ENCODE results near the gene TRIM14. TPM values are rescaled to one million over a fixed set of nuclear protein-coding genes. Genes with fewer than 3 reads are reported as not detected.

TRIM14 gene
- total RNA-seq, 1 experiment from 2014 or later = 34.5 TPM

- H3K27ac Mint-ChIP-seq (ENCODE audit: unreplicated experiment) = no peak overlapping the region
- TF ChIP-seq, protein P1, sequence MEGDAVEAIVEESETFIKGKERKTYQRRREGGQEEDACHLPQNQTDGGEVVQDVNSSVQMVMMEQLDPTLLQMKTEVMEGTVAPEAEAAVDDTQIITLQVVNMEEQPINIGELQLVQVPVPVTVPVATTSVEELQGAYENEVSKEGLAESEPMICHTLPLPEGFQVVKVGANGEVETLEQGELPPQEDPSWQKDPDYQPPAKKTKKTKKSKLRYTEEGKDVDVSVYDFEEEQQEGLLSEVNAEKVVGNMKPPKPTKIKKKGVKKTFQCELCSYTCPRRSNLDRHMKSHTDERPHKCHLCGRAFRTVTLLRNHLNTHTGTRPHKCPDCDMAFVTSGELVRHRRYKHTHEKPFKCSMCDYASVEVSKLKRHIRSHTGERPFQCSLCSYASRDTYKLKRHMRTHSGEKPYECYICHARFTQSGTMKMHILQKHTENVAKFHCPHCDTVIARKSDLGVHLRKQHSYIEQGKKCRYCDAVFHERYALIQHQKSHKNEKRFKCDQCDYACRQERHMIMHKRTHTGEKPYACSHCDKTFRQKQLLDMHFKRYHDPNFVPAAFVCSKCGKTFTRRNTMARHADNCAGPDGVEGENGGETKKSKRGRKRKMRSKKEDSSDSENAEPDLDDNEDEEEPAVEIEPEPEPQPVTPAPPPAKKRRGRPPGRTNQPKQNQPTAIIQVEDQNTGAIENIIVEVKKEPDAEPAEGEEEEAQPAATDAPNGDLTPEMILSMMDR (IDR thresholded peaks at IDR 0.05; ENCODE audit: insufficient read depth in 1 of 2, low read depth in 1 of 2, low read length in 1 of 2, severe bottlenecking in 1 of 2, unreplicated experiment in 1 of 2) = no peak
Observed at GRCh38 chr9:98031169-98031568, 87.9 kb downstream of the TRIM14 start.

DNA sequence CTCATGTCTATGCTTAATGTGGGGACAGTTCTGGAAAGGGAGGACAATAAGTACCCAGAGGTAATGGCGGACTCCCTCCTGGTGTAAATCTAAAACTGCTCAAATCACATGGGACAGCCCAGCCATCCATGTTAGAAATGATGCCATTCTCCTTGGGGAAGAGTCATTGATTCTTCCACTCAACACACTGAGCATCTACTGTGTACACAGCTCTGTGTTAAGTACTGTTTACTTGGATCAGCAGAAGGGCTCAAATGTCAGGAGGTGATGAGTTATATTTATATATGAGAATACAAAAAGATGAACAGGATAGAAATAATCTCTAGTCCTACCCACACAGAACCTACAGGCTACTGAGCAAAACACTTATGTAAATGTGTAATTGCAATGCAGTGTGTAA lies 94.3 kb downstream of the TRIM14 start:
- ChIA-PET CTCF (no interaction called here), POLR2A (no interaction called here)
- H3K27ac Mint-ChIP-seq (ENCODE audit: unreplicated experiment) = peak overlapping the region; percentile 18
- H3K4me3 Mint-ChIP-seq (ENCODE audit: unreplicated experiment) = no peak overlapping the region
- DNase-seq = no peak
- H3K27me3 ChIP-seq (replicated peaks; ENCODE audit: control insufficient read depth, insufficient read depth, low read length) = no peaks in the 10 kb centered on the region
- no peaks in the 10 kb centered on the region for H3K9me3 Mint-ChIP-seq (ENCODE audit: unreplicated experiment)
- H3K4me1 Mint-ChIP-seq (ENCODE audit: low read depth, unreplicated experiment) = no peaks in the 10 kb centered on the region
- TF ChIP-seq, protein P1 (IDR thresholded peaks at IDR 0.05; ENCODE audit: insufficient read depth in 1 of 2, low read depth in 1 of 2, low read length in 1 of 2, severe bottlenecking in 1 of 2, unreplicated experiment in 1 of 2) = no peak
- H3K27me3 Mint-ChIP-seq (ENCODE audit: insufficient read depth, unreplicated experiment) = no peaks in the 10 kb centered on the region
- peaks cover 29% of the 10 kb centered on the region for H3K36me3 Mint-ChIP-seq (ENCODE audit: insufficient read depth, unreplicated experiment)
- no peaks in the 10 kb centered on the region for H3K9me3 ChIP-seq
- H3K4me1 ChIP-seq = no peaks in the 10 kb centered on the region
- intact Hi-C loops (cut with micrococcal nuclease; ENCODE audit: unreplicated experiment) = no loop called here
- no peaks in the 10 kb centered on the region; the same call in 1 of the 2 replicates for H3K36me3 ChIP-seq (ENCODE audit: control insufficient read depth, insufficient read depth, low read length)
- no TSS peak for BruUV-seq (replicated peaks)
- no peak overlapping the region for H3K4me3 ChIP-seq (ENCODE audit: low read depth, low read length)

More at GRCh38 chr9:98031169-98031568, 87.9 kb downstream of the TRIM14 start:
- DNase-seq = no peak
- POLR2A ChIA-PET = no interaction called here
- no TSS peak for BruUV-seq (replicated peaks)
- no peaks in the 10 kb centered on the region for H3K36me3 Mint-ChIP-seq (ENCODE audit: insufficient read depth, unreplicated experiment)
- Histone ChIP-seq H3K9me3 (no peaks in the 10 kb centered on the region), H3K4me1 (no peaks in the 10 kb centered on the region), H3K4me3 (ENCODE audit: low read depth, low read length) (no peak overlapping the region), H3K27me3 (replicated peaks; ENCODE audit: control insufficient read depth, insufficient read depth, low read length) (no peaks in the 10 kb centered on the region), H3K36me3 (ENCODE audit: control insufficient read depth, insufficient read depth, low read length) (no peaks in the 10 kb centered on the region)
- H3K27me3 Mint-ChIP-seq (ENCODE audit: insufficient read depth, unreplicated experiment) = peaks cover 2% of the 10 kb centered on the region
- intact Hi-C loops (cut with micrococcal nuclease; ENCODE audit: unreplicated experiment) = no loop called here
- no peak overlapping the region for H3K4me3 Mint-ChIP-seq (ENCODE audit: unreplicated experiment)
- H3K9me3 Mint-ChIP-seq (ENCODE audit: unreplicated experiment) = no peaks in the 10 kb centered on the region
- CTCF ChIA-PET = no interaction called here
- no peaks in the 10 kb centered on the region for H3K4me1 Mint-ChIP-seq (ENCODE audit: low read depth, unreplicated experiment)

DNA sequence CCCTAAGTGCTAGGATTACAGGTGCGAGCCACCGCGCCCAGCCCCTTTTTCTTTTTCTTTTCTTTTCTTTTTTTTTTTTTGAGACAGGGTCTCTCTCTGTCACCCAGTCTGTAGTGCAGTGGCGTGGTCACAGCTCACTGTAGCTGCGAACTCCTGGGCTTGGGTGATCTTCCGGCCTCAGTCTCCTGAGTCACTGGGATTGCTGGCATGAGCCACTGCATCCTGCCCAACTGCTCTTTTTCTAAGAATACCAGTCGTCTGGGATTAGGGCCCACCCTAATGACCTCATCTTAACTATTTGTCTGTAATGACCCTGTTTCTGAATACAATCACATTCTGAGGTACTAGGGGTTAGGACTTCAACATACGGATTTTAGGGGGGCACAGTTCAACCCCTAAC lies 96.6 kb downstream of the TRIM14 start:
- ChIA-PET CTCF (no interaction called here), POLR2A (interaction anchor here (0.6 kb wide), 1 partner anchor 9 kb away, joined by 5 read pairs; no protein-coding TSS in a partner anchor)
- Mint-ChIP-seq H3K27ac (ENCODE audit: unreplicated experiment) (no peak overlapping the region), H3K9me3 (ENCODE audit: unreplicated experiment) (no peaks in the 10 kb centered on the region), H3K36me3 (ENCODE audit: insufficient read depth, unreplicated experiment) (peaks cover 51% of the 10 kb centered on the region), H3K27me3 (ENCODE audit: insufficient read depth, unreplicated experiment) (no peaks in the 10 kb centered on the region), H3K4me3 (ENCODE audit: unreplicated experiment) (no peak overlapping the region), H3K4me1 (ENCODE audit: low read depth, unreplicated experiment) (no peaks in the 10 kb centered on the region)
- no peak for DNase-seq
- intact Hi-C loops (cut with micrococcal nuclease; ENCODE audit: unreplicated experiment) = no loop called here
- Histone ChIP-seq H3K4me1 (no peaks in the 10 kb centered on the region), H3K36me3 (ENCODE audit: control insufficient read depth, insufficient read depth, low read length) (no peaks in the 10 kb centered on the region; the same call in 1 of the 2 replicates), H3K9me3 (no peaks in the 10 kb centered on the region), H3K4me3 (ENCODE audit: low read depth, low read length) (no peak overlapping the region), H3K27me3 (replicated peaks; ENCODE audit: control insufficient read depth, insufficient read depth, low read length) (no peaks in the 10 kb centered on the region)
- BruUV-seq (replicated peaks) = no TSS peak
- TF ChIP-seq, protein P1 (IDR thresholded peaks at IDR 0.05; ENCODE audit: insufficient read depth in 1 of 2, low read depth in 1 of 2, low read length in 1 of 2, severe bottlenecking in 1 of 2, unreplicated experiment in 1 of 2) = no peak

Data from Caco-2 (cell line).